T47D (cell line): ENCODE measurements around the gene GCDH.
A peak's percentile ranks its signal among the peaks of the same experiment; 100 is the strongest.
"Not testable (repeated sequence)": the region's sequence is repeated elsewhere in the genome, so short reads cannot be mapped to it uniquely, and the experiment has no call there.

Experiments
- DNase-seq, 2 experiments: peaks; one replicate each; pipeline versions ENCODE4 v3.0.0 to v3.0.0-alpha.2; 2011 to 2012; ENCODE audit warnings: low read depth in 1 of 2, low spot score in 1 of 2
- JUND ChIP-seq: IDR thresholded peaks from 2 replicates; pipeline ENCODE4 v1.6.1; 2012; ENCODE audit warnings: low read depth
- in situ Hi-C: cut with HindIII; loops from 2 replicates; pipeline ENCODE4 v1.10.0; 2016; ENCODE audit warnings: low sequenced_read_pairs, low pct_unique_long_range_greater_than_20kb

GCDH gene

DNA sequence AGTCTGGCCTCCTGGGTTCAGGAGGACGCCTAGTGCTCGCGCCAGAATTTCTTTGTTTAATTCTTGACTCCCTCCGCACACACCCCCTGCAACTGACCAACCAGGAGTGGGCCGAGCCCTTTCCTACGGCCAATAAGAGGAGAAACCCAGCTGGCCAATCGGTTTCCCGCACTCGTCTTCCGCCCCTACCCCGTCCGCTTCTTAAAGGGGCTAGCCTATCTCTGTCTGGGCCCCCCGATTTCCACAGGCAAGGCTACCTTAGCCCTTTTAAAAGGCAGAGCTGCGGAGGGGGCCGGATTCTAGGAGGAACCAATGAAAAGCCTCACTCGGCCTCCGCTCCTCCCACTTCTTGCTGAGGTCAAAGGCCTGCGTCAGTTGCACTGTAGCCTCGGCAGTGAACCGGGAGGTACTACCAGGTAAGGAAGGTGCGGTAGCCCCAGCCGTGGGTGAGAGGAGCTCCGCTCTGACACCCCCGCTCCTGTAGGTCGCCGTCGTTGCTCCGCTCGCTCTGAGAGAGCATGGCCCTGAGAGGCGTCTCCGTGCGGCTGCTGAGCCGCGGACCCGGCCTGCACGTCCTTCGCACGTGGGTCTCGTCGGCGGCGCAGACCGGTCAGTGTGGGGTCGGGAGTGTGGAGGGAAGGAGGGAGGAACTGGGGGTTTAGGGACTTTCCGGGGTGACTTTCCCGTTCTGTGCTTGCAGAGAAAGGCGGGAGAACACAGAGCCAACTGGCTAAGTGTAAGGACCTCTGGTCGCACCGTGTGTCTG, at the start of gene GCDH:
GCDH (plus strand) TSS at position 374 of the 766 bp plus-strand sequence; CDS start at position 519, 145 bp downstream.
- peak; percentile 89 to 99 for DNase-seq
- in situ Hi-C loops: no loop called here
- no peak for TF ChIP-seq JUND

DNA sequence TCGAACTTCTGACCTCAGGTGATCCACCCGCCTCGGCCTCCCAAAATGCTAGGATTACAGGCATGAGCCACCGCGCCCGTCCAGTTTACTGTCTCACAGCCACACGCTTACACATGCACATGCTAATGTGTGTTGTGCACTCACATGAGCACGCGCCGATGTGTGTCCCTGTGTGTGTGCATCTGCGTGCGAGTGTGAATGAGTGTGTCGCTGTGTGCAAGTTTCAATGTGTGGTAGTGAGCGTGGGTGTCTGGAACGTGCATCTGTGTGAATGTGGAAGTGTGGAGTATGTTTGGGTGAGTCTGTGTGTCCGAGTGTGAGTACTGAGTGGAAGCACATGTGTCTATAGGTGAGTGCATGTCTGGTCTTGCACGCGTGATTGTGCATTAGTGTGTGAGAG, 48.4 kb upstream of the GCDH start:
- no peak for TF ChIP-seq JUND
- no peak for DNase-seq
- in situ Hi-C loops: no loop called here

DNA sequence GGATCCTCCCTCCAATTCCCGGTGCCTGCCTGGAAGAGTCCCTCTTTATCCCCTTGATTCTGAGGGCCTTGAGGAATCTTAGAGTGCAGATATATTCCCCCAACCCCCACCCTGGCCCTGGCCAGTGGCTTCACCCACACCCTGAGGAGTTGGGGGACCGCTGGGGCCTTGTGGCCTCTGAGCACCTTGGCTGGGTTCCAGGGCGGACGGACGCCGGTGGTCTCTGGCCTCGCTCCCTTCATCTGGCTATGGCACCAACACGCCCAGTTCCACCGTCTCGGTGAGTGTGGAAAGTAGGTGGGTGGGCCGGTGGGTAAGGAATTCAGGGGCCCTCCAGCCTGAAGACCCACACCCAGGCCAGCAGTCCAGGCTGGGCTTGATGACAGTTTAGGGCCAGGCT, 47.6 kb upstream of the GCDH start:
- no peak for TF ChIP-seq JUND
- DNase-seq: no peak
- in situ Hi-C loops: no loop called here

DNA sequence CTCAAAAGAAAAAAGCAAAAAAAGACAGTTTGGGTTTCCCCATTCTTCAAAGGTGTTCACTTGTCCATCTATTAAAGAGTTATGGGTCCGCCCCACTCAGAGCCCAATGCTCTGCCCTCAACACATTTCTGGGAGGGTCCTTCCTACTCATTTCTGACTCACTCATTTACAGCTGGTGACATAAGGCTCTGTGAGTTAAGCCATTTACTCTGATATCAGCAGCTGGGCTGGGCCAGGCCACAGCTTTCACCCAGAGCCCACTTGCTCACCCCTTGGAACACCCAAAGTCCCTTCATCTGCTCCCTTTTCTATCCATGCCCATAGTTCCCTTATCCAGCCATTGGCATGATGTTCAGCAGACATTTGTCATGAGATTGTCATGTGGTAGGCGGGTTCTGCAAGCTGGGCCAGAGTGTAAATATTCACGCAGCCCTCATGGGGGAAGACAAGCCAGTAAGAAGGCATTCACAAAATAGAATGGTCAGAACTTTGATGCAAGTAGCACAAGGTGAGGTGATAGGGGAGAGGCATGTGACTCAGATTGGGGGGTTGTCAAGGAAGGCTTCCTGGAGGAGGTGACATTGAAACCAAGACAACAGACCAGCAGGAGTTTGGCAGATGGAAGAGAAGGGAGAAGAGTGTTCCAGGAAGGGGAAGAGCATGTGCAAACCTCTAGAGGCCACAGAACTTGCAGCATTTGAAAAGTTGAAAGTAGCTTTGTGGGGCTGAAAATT, 46.8 kb upstream of the GCDH start:
- no peak for TF ChIP-seq JUND
- in situ Hi-C loops: no loop called here
- DNase-seq: no peak

DNA sequence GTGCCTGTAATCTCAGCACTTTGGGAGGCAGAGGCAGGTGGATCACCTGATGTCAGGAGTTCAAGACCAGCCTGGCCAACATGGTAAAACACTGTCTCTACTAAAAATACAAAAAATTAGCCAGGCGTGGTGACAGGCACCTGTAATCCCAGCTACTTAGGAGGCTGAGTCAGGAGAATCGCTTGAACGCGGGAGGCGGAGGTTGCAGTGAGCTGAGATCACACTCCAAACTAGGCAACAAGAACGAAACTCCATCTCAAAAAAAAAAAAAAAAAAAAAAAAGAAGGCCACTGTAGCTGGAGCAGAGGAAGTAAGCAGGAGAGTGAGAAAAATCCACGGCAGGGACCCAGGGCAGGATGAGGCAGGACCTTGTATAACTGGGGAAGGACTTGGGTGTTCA, 44.3 kb upstream of the GCDH start:
- in situ Hi-C loops, DNase-seq: not testable (repeated sequence)

DNA sequence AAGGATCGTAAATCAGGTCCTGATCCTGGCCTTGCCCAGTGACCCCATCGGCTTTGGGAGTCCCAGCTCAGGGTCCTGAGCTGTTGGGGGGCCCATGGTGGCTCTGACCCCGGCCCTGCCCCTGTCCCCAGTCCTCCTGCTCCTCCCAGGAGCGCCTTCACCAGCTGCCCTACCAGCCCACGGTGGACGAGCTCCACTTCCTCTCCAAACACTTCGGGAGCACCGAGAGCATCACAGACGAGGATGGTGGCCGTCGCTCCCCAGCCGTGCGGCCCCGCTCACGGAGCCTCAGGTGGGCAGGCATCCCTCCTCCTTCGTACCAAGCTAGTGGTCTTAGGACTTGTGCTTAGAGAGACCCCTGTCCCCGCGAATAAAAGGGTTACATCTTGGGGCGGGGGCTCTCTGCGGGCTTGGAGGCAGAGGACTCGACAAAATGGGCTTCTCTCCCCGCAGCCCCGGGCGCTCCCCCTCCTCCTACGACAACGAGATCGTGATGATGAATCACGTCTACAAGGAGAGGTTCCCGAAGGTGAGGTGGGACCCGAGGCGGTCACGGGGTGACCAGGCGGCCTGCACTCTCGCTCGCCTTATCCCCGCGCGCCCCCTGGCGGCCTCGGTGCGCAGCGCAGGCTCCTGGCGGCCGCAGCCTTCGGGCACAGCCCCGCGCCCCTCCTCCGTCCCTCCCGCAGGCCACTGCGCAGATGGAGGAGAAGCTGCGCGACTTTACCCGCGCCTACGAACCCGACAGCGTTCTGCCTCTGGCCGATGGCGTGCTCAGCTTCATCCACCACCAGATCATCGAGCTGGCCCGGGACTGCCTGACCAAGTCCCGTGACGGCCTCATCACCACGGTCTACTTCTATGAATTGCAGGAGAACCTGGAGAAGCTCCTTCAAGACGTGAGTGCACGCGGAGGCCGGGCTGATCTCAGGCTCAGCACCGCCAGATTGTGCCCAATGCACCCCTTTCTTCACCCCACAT, 43.5 kb upstream of the GCDH start:
- peak; percentile 69 to 78 for DNase-seq
- no peak for TF ChIP-seq JUND
- in situ Hi-C loops: no loop called here

DNA sequence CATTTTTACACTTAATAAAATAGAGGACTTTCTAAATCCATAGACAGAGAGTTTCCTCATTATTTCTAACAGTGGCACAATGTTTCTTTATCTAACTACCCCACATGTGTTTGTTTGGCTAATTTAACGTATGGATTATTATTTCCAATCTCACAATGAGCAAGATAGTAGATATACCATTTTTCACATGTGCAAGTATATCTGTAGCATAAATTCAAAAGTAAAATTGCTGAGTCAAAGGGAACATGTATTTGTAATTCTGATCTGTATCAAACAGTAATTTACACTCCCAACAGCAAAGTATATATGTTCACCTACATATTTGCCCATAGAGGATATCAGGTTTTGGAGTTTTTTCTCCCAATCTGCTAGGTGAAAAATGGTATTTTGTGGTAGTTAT, 34.3 kb upstream of the GCDH start:
- in situ Hi-C loops: no loop called here
- no peak for DNase-seq
- TF ChIP-seq JUND: no peak

DNA sequence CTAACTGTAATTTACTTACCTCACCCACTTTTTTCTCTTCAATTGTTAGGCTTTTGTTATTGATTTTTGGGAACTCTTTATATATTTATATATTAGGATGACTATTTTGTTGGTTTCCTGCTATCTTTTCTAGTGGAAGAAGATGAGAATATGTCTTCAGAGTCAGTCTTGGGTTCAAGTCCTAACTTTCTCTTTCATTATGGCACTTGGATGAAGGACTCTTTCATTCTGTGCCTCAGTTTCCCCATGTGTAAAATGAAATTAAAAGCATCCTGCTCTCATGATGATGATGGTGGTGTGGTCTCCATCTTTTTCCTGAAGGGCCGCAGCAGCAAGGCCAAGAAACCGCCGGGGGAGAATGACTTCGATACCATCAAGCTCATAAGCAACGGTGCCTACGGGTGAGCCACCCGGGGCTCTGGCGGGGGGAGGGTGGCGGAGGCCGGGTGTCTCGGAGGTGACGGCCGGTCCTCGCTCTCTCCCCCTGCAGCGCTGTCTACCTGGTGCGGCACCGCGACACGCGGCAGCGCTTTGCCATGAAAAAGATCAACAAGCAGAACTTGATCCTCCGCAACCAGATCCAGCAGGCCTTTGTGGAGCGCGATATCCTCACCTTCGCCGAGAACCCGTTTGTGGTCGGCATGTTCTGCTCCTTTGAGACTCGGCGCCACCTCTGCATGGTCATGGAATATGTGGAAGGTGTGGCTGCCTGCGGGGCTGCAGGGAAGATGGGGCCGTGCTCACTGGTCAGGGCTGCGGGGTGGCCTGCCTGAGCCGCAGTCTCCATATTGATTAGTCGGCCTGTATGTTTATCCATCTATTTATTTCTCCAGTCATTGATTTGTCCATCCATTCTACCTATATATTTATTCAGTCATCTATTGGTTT, 32.7 kb upstream of the GCDH start:
- no peak for TF ChIP-seq JUND
- in situ Hi-C loops: no loop called here
- DNase-seq: no peak

DNA sequence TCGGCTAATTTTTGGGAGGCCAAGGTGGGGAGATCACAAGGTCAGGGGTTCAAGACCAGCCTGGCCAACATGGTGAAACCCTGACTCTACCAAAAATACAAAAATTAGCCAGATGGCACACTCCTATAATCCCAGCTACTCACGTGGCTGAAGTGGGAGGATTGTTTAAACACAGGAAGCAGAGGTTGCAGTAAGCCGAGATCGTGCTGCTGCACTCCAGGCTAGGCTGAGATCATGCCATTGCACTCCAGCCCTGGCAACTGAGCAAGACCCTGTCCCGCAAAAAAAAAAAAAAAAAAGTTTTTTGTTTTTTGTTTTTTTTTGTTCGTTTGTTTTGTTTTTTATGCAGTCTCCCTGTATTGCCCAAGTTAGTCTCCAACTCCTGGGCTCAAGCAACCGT, 31.4 kb upstream of the GCDH start:
- in situ Hi-C loops: no loop called here
- DNase-seq: no peak
- TF ChIP-seq JUND: no peak

DNA sequence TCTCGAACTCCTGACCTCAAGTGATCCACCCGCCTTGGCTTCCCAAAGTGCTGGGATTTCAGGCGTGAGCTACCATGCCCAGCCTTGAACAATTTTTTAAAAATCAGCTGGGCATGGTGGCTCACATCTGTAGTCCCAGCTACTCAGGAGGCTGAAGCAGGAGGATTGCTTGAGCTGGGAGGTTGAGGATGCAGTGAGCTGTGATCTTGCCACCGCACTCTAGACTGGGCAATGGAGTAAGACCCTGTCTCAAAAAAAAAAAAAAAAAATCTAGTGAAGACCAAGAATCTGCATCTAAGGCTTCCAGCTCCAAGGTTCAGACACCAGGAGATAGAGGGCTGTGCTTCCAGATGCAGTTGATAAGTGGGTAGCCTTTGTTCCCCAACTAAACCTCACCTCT, 26.8 kb upstream of the GCDH start:
- TF ChIP-seq JUND: no peak
- in situ Hi-C loops: no loop called here
- no peak for DNase-seq

DNA sequence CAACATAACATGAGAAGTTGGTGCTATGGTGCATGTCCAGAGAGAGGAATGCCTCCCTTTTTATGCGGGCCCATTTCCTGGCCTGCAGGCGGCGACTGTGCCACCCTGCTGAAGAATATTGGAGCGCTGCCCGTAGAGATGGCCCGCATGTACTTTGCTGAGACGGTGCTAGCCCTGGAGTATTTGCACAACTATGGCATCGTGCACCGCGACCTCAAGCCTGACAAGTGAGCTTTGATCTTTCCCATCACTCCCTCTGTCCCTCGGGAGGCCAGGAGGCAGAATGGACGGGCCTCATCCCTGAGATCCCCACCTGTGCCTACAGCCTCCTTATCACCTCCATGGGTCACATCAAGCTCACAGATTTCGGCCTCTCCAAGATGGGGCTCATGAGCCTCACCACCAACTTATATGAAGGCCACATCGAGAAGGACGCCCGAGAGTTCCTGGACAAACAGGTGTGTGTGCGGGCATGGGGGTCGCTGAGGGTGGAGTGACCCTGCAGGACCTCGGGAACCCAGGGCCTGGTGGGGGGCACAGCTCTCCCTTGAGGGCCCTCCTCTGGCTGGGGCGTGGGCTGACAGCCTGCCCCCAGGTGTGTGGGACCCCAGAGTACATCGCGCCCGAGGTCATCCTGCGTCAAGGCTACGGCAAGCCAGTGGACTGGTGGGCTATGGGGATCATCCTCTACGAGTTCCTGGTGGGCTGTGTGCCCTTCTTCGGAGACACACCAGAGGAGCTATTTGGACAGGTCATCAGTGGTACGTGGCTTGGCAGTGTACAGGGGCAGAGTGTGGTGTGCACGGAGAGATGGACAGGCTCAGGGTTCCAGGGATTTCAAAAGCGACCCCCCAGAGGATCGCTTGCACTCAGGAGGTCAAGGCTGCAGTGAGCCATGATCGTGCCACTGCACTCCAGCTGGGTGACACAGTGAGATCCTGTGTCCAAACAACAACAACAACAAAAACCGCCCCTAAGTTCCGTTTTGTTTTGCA, 25.9 kb upstream of the GCDH start:
- DNase-seq: peak in 1 of 2 experiments; percentile 43
- no peak for TF ChIP-seq JUND
- in situ Hi-C loops: no loop called here
